BE2C (cell line): ENCODE results near the gene FPR1.

ENCODE experiments used
- DNase-seq: peaks from one replicate; pipeline ENCODE4 v3.0.0-alpha.2; 2020
- H3K27me3 ChIP-seq: fragments of 250-450 bp; sonication (Bioruptor Pico); 2 replicates; pipeline ENCODE4 v1.5.1; 2020; ENCODE audit warnings: mild to moderate bottlenecking
- H3K36me3 ChIP-seq: fragments of 250-450 bp; sonication (Bioruptor Pico); 2 replicates; pipeline ENCODE4 v1.5.1; 2020; ENCODE audit warnings: mild to moderate bottlenecking
- H3K4me1 ChIP-seq: fragments of 250-450 bp; sonication (Bioruptor Pico); 2 replicates; pipeline ENCODE4 v1.5.1; 2020
- H3K4me3 ChIP-seq: 2 replicates; pipeline ENCODE4 v1.5.1; 2011; ENCODE audit warnings: low read depth, low read length
- H3K9me3 ChIP-seq: fragments of 250-450 bp; sonication (Bioruptor Pico); 2 replicates; pipeline ENCODE4 v1.5.1; 2020
- CTCF ChIP-seq: IDR thresholded peaks from 2 replicates; pipeline ENCODE4 v1.5.1; 2012; ENCODE audit warnings: mild to moderate bottlenecking, low read depth, low read length

FPR1 gene

GRCh38 chr19:51724543-51724942 lies 27.1 kb downstream of the FPR1 start:
- Histone ChIP-seq H3K9me3 (no peaks in the 10 kb centered on the region; the same call in 1 of the 2 replicates), H3K27me3 (peaks cover 69% of the 10 kb centered on the region), H3K4me1 (no peaks in the 10 kb centered on the region), H3K36me3 (no peaks in the 10 kb centered on the region), H3K4me3 (no peak overlapping the region)
- TF ChIP-seq CTCF, result no peak
- DNase-seq, result no peak

GRCh38 chr19:51722492-51722891 lies 29.2 kb downstream of the FPR1 start:
- H3K27me3 ChIP-seq, result peaks cover 74% of the 10 kb centered on the region
- no peak for TF ChIP-seq CTCF
- H3K4me3 ChIP-seq, result no peak overlapping the region
- H3K9me3 ChIP-seq, result no peaks in the 10 kb centered on the region; the same call in 1 of the 2 replicates
- DNase-seq, result no peak
- no peaks in the 10 kb centered on the region for H3K36me3 ChIP-seq
- no peaks in the 10 kb centered on the region for H3K4me1 ChIP-seq

- no peak overlapping the region for H3K4me3 ChIP-seq
- no peak for TF ChIP-seq CTCF
- H3K9me3 ChIP-seq, result no peaks in the 10 kb centered on the region; the same call in 1 of the 2 replicates
- H3K4me1 ChIP-seq, result no peaks in the 10 kb centered on the region
- H3K27me3 ChIP-seq, result peaks cover 77% of the 10 kb centered on the region
- H3K36me3 ChIP-seq, result no peaks in the 10 kb centered on the region
- DNase-seq, result no peak
Measured at GRCh38 chr19:51721905-51722304, 29.8 kb downstream of the FPR1 start.

- H3K9me3 ChIP-seq, result no peaks in the 10 kb centered on the region; the same call in 1 of the 2 replicates
- no peak overlapping the region for H3K4me3 ChIP-seq
- TF ChIP-seq CTCF, result no peak
- no peak for DNase-seq
- H3K27me3 ChIP-seq, result peaks cover 71% of the 10 kb centered on the region
- H3K36me3 ChIP-seq, result no peaks in the 10 kb centered on the region
- H3K4me1 ChIP-seq, result no peaks in the 10 kb centered on the region
Measured at GRCh38 chr19:51719251-51719988, 32.3 kb downstream of the FPR1 start.

- Histone ChIP-seq H3K27me3 (peaks cover 46% of the 10 kb centered on the region), H3K9me3 (no peaks in the 10 kb centered on the region; the same call in 1 of the 2 replicates), H3K4me1 (no peaks in the 10 kb centered on the region), H3K4me3 (no peak overlapping the region), H3K36me3 (no peaks in the 10 kb centered on the region)
- DNase-seq, result no peak
- TF ChIP-seq CTCF, result no peak
Measured at GRCh38 chr19:51716925-51717324, 34.8 kb downstream of the FPR1 start.

GRCh38 chr19:51715850-51716249 lies 35.8 kb downstream of the FPR1 start:
- Histone ChIP-seq H3K9me3 (no peaks in the 10 kb centered on the region; the same call in 1 of the 2 replicates), H3K36me3 (no peaks in the 10 kb centered on the region), H3K27me3 (peaks cover 36% of the 10 kb centered on the region), H3K4me3 (no peak overlapping the region), H3K4me1 (no peaks in the 10 kb centered on the region)
- no peak for DNase-seq
- no peak for TF ChIP-seq CTCF
